Activated CD4-positive, alpha-beta T cell treated with anti-CD3 and anti-CD28 coated beads, Interleukin-10, Interleukin-2, amounts not matched to agents 100 ng/mL and 50 ng/mL, durations not matched to agents 16 hours and 8 hours (primary cell): Measurements from ENCODE around the gene OTOP1.
"Not testable (repeated sequence)": the region's sequence is repeated elsewhere in the genome, so short reads cannot be mapped to it uniquely, and the experiment has no call there.

Experiments
- DNase-seq: peaks from one replicate; pipeline ENCODE4 v3.0.0-alpha.2; 2020

The OTOP1 gene

GRCh38 chr4:4226606-4227438 lies at the start of gene OTOP1:
Gene OTOP1 (minus strand): TSS chr4:4226929. CDS start chr4:4226864, 65 bp downstream.
- DNase-seq, result no peak

- no peak for DNase-seq
Observed at GRCh38 chr4:4274226-4274625, 47.5 kb upstream of the OTOP1 start.

GRCh38 chr4:4271912-4272311 lies 45.2 kb upstream of the OTOP1 start:
- no peak for DNase-seq

- DNase-seq, result peak; percentile 9
Observed at GRCh38 chr4:4270529-4270928, 43.8 kb upstream of the OTOP1 start.

- peak; percentile 36 for DNase-seq
Observed at GRCh38 chr4:4269856-4270255, 43.1 kb upstream of the OTOP1 start.

- DNase-seq, result peak; percentile 27
Observed at GRCh38 chr4:4269331-4269731, 42.6 kb upstream of the OTOP1 start.

- no peak for DNase-seq
Observed at GRCh38 chr4:4268776-4269175, 42.0 kb upstream of the OTOP1 start.

GRCh38 chr4:4267981-4268380 lies 41.3 kb upstream of the OTOP1 start:
- no peak for DNase-seq

- DNase-seq, result peak; percentile 57
Observed at GRCh38 chr4:4260185-4260751, 33.5 kb upstream of the OTOP1 start.

GRCh38 chr4:4259484-4260100 lies 32.9 kb upstream of the OTOP1 start:
- DNase-seq, result no peak

- not testable (repeated sequence) for DNase-seq
Observed at GRCh38 chr4:4257705-4258104, 31.0 kb upstream of the OTOP1 start.

- DNase-seq, result no peak
Observed at GRCh38 chr4:4256799-4257198, 30.1 kb upstream of the OTOP1 start.

- DNase-seq, result no peak
Observed at GRCh38 chr4:4254666-4255065, 27.9 kb upstream of the OTOP1 start.

GRCh38 chr4:4254199-4254598 lies 27.5 kb upstream of the OTOP1 start:
- DNase-seq, result no peak

- no peak for DNase-seq
Observed at GRCh38 chr4:4249866-4250265, 23.1 kb upstream of the OTOP1 start.

- not testable (repeated sequence) for DNase-seq
Observed at GRCh38 chr4:4249342-4249741, 22.6 kb upstream of the OTOP1 start.

- DNase-seq, result peak; percentile 19
Observed at GRCh38 chr4:4248885-4249203, 22.1 kb upstream of the OTOP1 start.

GRCh38 chr4:4248029-4248884 lies 21.5 kb upstream of the OTOP1 start, which contains the start of gene TMEM128:
Gene TMEM128 (minus strand): TSS chr4:4248223. CDS start chr4:4248202, 21 bp downstream.
- peak; percentile 95 for DNase-seq

- no peak for DNase-seq
Observed at GRCh38 chr4:4247696-4248028, 20.9 kb upstream of the OTOP1 start.

- no peak for DNase-seq
Observed at GRCh38 chr4:4245172-4245571, 18.4 kb upstream of the OTOP1 start.

GRCh38 chr4:4239551-4239950 lies 12.8 kb upstream of the OTOP1 start:
- not testable (repeated sequence) for DNase-seq

- no peak for DNase-seq
Observed at GRCh38 chr4:4233610-4234009, 6.9 kb upstream of the OTOP1 start.

- DNase-seq, result no peak
Observed at GRCh38 chr4:4228356-4228668, 1.6 kb upstream of the OTOP1 start.
